ENCODE measurements around the gene GGT6. TPM values are rescaled to one million over a fixed set of nuclear protein-coding genes. Genes with fewer than 3 reads are reported as not detected.

Gene GGT6
- polyA plus RNA-seq, 1 donor = 0.15 TPM

- no peak for DNase-seq
Observed at GRCh38 chr17:4537451-4538235, 22.7 kb downstream of the GGT6 start.

DNA sequence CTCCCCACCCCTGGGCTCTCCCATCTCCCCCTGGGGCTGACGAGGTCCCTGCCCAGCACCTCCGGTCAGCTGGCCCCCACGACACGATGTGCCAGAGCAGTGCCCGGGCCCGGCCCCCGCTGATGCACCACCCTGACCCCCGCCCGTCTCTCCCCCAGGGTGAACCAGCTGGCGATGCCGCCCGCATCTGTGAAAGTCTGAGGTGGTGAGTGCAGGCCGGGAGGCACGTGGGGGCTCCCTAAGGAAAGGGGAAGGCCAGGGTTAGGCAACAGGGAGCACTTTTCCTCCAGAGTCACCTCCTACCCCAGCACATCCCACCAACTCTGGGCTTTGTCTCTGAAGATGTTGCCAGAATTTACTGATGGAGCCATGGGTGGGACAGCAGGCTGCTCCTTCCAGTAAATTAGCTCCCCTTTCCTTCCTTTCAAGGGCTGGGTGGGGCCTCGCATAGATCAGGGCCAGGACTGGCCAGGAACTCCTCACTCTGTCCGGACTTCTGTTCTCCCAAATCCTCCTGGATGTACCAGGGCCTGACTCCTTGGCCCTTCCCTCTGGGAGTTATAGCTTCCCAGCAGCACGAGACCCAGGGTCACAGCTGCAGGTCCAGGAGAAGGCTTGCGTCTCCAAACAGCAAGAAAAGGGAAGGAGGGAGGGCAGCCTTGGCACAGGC is 23.5 kb downstream of the GGT6 start:
- DNase-seq = no peak

DNA sequence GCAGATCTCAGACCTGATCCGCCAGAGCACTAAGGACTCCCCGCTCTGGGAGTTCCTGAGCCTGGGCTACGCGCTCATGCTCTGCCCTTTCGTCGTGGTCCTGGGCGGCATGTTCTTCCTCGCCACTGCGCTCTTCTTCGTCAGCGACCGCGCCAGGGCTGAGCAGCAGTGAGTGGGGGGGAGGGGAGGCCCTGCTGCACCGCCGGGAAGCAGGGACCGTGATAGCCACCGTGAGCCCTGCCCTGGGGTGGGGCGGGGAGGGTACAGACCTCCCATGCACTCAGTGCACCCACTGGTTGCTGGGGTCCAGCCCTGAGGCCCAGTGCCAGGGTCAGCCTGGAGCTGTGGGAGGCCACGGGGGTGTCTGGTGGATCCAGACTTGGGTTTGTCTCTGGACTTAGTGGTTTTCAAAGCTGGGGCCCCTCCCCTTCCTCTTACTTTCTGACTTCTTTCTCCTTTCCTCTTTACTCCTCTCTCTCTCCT is 24.1 kb downstream of the GGT6 start:
- DNase-seq = no peak

DNA sequence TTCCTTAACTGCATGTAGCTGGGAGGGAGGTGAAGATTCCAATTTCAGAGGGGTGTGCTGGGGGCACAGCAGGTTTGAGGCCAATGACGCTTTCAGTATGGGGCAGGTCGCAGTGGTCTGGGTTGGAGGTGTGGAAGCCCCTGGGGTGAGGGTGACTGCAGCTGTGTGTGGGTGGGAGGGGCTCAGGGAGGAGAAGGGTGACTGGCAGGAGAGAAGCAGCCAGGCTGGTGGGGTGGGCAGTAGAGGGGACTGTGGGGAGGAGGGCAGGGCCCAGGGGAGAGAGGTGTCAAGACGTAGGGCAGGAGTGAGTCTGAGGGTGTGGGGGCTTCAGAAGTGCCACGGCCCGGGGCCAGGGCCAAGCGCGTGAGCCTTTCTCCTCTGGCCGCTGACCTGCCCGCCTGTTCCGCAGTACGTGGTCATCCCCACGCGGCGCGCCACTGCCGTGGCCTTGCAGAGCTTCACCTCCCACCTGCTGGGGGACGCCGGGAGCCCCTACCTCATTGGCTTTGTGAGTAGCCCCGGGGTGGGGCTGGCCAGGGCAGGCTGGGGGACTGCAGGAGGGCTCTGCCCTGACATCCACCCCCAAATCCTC is 24.6 kb downstream of the GGT6 start:
- no peak for DNase-seq

GRCh38 chr17:4534928-4535666 is 25.3 kb downstream of the GGT6 start:
- DNase-seq = no peak

DNA sequence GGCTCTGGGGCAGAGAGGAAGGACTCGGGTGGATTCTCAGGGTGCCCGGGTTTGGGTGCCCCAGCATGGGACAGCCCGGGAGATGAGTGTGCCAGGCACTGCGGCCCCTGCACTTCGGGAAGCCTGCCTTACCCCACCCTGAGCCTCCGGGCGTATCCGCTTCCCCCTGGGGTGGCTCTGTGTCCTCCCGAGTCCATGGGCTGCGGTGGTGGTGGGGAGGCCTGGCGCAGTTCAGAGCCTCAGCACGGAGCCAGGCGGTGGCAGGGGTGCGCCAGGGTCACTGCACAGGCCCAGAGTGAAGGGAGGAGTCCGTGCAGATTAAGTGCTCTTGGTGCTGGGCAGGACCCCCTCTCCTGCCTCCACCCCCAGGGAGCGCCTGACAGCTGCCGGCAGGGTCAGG is 25.9 kb downstream of the GGT6 start:
- DNase-seq = no peak

GRCh38 chr17:4533523-4534504 is 26.6 kb downstream of the GGT6 start:
- no peak for DNase-seq

- DNase-seq = no peak
Observed at GRCh38 chr17:4532860-4533522, 27.4 kb downstream of the GGT6 start.

DNA sequence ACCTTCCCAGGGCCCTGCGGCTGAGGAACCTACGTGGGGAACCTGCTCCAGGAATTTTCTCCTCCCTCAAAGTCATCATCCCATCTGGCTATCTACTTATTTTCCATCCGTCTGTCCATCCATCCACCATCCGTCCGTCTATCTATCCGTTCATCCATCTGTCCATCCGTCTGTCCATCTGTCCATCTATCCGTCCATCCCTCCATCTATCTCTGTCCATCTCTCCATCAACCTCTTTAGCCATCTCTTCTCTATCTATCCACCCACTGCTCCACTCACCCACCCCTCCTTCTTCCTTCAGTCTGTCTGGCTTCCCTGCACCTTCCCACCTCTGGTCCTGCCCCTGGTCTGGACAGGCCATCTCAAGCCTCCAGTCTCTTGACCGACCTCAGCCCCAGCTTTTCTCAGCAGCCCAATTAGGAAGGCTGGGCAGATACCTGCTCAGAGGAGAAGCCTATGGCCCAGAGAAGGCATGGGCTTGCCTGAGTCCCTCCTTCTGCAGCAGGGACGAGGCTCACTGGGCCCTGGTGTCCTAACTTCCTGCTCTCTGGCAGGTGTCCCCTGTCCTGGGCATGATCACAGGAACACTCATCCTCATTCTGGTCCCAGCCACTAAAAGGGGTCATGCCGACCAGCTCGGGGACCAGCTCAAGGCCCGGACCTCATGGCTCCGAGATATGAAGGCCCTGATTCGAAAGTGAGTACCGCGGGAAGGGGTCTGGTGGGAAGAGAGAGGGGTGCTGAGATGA is 28.2 kb downstream of the GGT6 start:
- DNase-seq = no peak

DNA sequence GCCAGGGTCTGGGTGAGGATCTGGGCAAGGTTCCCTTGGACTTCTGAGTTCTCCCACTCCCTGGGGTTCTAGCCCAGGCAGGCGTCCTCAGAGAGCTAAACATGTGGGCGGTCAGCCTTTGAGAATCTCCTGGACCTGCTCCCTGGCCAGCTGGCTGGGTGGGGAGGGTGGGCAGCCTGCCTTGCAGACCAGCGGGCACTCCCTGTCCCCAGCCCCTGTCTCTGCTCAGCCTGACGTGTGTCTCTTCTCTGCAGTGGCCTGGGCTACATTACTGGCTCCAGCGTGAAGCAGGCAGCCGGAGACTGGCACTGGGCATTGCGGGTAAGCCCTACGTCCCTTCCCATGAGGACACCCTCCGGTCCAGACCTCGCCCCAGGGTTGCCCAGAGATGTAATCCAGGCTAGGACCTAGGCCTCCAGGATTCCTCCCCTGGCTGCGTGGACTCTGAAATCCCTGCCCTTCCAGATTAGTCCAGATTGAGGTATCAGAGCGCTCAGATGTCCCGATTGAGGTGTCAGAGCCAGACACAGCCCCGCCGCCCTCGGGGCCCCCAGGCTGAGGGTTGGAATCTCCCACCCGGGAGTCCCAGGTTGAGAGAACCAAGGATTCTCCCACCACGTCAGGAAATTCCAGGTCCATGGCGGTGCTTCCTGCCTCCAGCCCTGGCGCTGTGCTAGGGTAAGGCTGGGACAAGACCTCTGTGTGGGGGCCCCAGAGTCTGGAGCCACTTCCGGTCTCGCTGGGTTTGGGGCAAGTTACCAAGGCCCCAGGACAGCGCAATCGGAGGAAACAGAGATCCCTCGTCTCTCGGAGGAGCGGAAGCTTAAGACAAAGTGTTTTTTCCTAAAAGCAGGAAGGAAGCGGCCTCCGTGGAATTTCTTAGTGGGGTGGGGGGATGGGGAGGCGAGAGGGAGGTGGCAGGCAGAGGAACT is 29.3 kb downstream of the GGT6 start:
- DNase-seq = no peak

DNA sequence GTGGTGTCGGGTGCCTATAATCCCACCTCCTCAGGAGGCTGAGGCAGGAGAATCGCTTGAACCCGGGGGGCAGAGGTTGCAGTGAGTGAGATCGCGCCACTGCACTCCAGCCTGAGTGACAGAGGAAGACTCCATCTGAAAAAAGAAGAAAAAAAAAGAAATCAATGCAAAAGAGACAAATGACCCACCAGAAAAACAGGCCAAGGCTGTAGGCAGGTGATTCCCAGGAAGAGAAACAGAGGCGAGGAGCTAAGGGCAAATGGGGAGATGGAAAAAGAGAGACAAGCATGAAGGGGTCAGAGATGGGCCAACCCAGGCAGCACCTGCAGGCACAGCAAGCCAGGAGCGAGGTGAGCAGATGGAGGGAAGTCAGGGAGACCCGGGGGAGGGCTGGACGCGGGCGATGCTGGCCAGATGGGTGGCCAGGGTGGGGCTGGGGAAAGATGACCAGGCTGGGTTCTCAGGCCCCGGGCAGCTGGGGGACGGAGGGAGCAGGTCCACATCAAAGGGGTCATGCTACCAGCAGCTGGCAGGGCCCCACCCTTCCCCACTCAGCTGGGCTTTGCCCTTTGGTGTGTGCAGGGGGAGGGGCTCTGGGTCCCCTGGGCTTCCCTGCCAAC is 30.7 kb downstream of the GGT6 start:
- no peak for DNase-seq

DNA sequence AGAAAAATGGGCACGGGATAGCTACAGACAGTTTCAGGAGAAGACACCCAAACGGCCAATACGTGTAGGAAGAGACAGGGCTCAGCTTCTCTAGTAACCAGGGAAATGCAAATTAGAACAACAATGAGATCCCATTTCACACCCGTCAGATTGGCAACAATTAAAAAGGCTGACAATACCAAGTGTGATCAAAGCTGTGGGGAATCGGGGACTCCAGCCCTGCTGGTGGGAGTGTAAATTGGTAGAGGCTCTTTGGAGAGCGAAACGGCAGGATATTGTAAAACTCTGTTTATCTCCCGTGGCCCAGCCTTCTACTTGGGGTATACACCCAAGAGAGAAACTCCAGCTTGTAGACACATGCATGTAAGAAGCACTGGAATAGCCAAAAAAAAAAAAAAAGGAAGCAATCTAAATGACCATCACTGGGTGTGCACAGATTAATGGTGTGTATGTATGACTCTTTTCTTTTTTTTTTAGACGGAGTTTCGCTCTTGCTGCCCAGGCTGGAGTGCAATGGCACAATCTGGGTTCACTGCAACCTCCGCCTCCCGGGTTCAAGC is 32.7 kb downstream of the GGT6 start:
- no peak for DNase-seq

DNA sequence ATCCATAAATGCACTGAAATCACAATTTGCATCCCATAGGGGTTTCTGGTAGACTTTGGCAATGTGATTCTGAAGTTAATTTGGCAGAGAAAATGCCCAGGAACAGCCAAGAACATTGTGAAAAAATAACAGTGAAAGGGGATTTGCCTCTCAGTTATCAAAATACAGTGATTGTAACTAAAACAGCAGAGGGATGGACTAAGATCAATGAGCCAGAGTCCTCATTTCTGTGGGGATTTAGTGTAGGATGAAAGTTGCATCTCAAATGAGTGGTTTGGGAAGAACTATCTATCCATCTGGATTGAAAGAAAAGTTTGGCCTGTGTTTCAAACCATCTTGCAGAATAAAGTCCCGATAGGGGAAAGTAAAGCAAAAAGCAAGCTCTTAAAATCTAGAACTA is 33.2 kb downstream of the GGT6 start:
- DNase-seq = no peak

DNA sequence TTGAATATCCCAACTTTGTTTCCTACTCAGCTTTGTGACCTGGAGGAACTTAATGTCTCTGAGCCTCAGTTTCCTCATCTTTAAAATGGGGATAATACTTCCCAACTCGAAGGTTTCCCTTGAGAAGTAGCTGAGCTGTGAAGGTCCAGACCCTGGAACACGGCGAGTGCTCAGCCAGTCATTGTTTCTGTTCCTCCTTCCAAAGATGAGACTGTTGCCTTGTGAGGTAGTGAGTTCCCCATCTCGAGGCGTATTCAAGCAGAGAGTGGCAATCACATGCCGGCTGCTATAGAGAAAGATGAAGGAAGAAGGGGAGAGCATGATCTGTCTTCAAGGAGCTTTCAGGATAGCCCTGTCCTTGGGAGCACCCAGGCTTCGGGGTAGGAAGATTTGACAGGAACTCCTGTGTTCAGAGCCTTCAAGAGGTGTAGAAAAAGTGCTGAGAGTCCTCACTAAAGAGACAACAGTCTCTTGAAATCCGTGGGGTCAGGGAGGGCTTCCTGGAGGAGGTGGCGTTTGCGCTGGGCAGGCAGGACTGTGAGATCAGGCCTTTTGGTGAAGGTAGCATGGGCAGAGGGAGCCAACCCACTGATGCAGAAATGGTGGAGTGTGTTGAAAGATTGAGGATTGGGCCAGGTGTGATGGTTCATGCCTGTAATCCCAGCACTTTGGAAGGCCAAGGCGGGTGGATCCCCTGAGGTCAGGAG is 34.5 kb downstream of the GGT6 start:
- DNase-seq = no peak

DNA sequence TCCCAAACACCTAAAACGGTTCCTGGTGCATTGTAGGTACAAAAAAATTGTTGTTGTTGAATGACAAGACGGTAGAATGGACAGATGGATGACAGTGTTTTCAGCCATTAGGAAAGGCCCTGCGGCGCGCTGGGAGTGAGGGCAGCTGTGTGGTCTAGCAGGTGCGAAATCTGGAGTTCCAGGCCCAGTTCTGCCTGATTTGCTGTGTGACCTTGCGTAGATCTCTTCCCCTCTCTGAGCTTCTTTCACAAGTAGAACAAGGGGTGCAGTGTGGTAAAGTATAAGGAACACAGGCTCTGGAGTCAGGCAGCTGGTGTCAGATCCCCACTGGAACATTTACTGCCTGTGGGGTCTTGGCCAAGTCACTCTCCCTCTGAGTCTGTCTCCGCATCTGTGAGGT is 36.4 kb downstream of the GGT6 start:
- no peak for DNase-seq

DNA sequence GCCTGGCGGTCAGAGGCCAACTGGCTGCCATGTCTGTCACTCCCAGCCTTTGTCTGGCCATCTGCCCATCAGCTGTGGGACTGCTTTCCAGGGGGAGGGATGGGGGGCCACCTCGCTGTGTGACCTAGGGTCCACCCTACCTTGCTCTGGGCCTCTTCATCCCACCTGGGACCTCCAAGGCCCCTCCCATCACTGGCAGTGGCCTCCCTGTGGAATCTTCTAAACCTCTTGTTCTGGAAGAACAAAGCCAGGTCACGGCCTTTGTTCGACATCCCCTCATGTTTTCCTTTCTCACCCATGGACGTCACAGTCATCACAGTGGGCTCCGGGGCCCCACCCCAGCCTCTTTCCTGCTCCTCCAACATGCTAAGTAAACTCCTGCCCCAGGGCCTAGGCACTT is 37.7 kb downstream of the GGT6 start:
- DNase-seq = no peak

DNA sequence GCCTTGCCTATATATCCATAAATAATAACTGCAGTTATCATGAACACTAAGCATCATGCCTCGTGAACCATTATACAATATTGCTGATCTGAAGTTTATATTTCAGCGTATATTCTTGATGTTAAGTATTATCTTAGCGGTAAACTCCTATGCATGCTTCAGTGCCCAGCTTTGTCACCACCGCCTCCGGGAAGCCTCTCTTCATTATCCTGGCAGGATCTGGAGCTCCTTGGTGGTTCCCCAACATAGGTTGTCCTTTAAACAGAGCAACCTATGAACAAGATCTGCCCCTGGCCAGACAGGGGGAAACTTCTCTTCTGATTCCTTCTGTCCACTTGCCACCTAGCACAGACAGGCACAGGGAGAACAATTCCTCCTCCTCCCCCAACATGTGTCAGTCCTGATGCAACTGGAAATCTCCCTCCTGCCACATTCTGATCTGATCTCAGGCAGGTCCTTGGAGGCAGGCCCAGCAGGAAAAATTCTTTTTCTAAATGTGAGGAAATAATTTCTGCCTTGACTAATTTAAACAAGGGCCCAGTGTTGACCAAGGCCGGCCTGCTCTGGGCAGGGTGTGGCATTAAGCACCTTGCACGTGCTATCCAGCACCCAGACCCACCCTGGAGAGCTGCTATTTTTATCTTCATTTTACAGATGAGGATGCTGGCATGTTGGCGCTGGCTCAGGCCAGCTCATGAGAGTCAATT is 39.3 kb downstream of the GGT6 start:
- no peak for DNase-seq
